HG03439 (cell line): Measurements from ENCODE around the gene CMSS1.

ENCODE experiments used
- ATAC-seq: cut with Tn5 transposase; IDR thresholded peaks from one replicate; pipeline ENCODE4 v1.9.1; 2021; ENCODE audit warnings: mild to moderate bottlenecking, moderate library complexity; ENCODE audit not compliant: unreplicated experiment

The CMSS1 gene

DNA sequence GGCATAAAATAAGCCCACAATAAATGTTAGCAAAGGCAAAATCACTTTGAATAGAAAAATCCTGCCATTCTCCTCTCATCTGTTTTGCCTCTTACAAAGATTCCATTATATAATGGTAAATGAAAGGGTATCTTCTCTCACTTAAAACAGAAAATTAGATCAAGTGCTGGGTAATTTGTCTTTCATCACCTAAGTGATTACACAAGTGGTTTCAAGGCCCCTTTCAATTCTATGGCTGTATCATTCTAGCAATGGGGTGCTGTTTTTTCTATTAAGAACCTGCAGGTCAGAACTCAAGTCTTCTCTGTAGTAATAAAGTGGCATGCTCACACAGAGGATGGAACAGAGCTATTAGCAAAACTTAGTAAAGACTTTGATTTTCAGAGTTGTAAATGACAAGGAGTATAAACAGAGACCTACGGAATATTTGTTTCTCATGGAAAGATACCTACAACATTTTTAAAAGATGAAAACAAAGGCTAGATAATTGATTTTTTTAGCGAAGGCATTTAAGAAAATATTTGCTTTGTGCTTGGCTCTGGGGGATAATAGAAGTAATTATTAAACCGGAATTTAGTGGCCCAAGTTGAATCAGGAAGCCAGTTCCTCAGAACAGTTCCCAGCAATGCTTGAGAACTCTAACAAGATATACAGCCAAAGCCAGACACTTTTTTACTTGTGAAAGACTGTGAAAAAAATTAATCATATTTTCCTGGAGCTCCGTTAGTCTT is 137.4 kb downstream of the CMSS1 start:
- ATAC-seq = no peak

DNA sequence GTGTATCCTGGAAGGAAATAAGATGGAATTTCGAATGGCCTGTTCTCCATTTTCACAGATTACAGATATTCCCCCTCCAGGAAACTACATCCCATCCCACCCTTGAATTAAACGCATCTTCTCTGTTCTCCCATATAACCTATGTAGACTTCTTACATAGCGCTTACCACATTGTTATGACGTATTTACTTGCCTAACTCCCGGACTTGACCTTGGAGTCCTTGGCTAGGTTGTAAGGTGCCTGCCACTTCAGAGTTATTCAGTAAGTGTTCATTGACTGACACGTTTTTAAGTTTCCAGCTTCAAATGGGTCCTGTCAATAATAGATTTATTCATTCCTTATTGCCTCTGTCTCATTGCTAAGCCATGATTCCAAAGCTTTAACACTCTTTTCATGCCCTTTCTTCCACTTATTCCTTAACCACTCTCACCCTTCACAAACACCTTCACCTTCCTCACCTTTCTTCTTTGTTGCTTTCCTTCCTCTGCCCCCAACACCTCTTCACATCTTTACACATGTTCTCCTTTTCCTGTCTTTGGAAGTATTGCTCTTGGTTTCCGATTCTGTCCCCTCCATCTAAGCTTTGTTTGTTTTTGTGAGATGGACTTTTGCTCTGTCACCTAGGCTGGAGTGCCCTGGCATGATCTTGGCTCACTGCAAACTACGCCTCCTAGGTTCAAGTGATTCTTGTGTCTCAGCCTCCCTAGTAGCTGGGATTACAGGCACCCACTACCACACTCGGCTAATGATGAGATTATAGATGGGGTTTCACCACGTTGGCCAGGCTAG is 138.3 kb downstream of the CMSS1 start:
- no peak for ATAC-seq

- no peak for ATAC-seq
These were observed 139.6 kb downstream of the CMSS1 start for GRCh38 chr3:99957151-99957796.

- ATAC-seq = no peak
These were observed 140.7 kb downstream of the CMSS1 start for GRCh38 chr3:99958222-99958912.

DNA sequence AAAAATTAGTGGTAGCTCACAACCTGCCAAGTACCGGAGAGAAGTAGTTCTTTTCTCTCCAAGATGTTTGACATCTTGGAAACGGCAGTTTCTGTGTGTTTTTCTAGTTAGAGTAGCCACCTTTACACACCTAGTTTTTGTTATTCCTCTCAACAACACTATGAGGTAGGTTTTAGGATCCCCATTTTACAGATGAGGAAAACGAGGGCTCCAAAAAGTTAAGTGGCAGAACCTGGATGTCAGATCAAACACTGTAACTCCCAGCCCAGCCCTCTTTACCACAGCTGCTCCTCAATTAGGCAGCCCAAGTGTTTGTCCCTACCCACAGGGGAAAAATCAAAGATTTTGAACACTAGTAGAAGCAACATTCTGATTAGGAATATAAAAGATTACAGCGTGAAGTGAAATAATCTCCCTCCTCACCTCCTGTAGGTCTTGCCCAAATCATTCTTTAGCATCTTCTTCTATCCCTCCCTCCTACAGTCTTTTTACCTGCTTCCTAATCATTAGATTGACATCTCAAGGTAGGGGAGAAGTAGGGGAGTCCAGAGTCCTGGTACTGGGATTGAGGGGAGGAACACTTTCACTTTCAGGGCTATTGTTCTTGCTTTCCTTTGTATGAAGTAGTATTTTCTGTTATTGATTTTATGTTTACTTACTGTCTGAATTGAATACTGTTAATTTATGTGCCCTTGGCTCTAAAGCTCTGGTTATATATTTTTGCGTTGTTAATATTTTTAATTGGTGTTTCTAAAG is 142.6 kb downstream of the CMSS1 start:
- ATAC-seq = no peak

DNA sequence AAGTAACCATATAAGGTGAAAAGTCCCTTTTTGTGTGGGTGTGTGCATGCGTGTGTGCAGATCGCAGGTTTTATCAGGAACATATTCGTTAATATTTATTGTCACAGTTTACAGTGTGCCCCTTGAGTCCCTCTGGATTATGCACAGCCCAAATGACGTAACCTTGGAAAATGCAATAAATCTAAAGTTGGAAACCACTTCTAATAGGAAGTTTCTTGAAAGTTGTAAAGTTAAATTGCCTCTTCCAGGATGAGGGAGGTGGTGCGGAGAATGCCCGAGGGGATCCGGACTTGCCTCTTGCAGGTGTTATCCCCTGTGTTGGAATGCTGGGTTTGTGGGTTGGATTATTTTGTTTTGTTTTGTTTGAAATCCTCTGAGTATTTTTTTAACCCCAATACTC is 143.3 kb downstream of the CMSS1 start:
- no peak for ATAC-seq

- no peak for ATAC-seq
These were observed 144.3 kb downstream of the CMSS1 start for GRCh38 chr3:99961756-99962515.

DNA sequence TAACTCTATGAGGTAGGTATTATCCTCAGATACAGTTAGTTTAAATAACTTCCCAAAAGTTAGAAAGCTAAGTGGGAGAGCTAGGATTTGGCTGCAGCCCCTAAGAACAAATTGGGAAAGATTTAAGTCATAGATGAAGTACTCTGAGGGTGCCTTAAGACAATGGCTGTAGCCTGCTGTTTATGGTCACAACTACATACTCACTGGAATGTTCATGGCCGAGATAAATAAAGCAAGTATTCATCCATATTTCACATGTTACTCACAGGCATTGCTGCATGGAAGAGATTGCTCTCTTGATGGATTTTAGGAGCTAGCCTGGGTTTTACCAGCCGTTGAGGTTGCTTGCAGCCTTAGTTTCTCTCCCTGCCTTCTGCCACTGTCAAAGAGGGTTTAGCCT is 145.0 kb downstream of the CMSS1 start:
- ATAC-seq = no peak

DNA sequence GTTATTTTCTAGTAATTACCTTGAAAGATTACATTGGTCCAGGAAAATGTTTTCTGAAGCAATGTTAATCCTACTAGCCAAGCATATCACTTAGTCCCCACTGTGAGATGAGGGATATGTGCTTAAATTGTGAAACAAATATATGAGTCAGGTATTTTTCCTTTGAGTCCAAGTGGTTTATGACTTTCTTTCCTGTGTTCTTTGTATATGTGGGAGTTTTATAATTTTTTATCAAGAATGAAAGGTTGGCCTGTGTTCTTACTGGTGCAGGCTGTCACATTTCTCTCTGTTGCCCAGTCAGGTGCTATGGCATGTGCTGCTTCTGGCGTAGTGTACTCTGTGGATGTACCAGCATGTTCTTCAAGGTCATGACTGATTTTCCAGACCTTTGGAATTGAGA is 147.4 kb downstream of the CMSS1 start:
- ATAC-seq = no peak

GRCh38 chr3:99965681-99966408 is 148.2 kb downstream of the CMSS1 start:
- ATAC-seq = no peak

GRCh38 chr3:99966662-99967416 is 149.2 kb downstream of the CMSS1 start:
- ATAC-seq = no peak

DNA sequence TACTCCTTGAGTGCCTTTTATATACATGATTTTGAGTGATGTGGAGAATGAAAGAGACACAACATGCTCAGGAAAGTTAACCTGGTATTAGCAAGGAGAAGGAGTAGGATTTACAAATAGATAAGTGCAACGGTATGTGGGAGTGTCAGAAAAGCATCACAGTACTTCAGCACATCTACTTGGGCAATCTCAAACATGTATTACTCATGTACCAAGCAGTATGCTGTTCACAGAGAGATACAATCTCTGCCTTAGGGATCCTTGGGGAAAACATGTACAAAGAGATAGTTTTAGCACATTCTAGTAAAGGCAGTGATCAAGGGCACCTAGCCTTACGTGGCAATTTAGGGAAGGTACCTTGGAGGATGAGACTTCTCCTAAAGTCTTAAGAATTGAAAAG is 150.1 kb downstream of the CMSS1 start:
- ATAC-seq = no peak

- no peak for ATAC-seq
These were observed 151.5 kb downstream of the CMSS1 start for GRCh38 chr3:99969136-99969535.

DNA sequence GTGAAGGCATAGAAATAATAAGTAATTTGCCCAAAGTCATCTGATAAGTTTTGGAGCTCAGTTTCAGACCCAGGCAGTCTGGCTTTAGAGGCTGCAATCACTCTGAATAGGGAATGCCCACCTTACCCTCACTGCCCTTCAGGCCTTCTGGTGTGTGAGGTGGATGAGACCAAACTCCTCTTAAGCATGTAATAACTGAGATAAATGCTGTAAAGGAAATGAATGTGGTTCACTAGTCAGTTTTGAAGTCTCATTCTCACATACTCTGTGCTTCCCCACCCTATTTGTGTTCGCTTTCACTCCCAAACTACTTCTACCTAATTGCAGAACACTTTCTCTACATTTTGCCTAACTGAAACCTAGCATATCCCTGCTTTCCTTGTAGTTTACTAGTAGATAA is 152.5 kb downstream of the CMSS1 start:
- ATAC-seq = peak; percentile 53

GRCh38 chr3:99971761-99972160 is 154.1 kb downstream of the CMSS1 start:
- ATAC-seq = no peak

DNA sequence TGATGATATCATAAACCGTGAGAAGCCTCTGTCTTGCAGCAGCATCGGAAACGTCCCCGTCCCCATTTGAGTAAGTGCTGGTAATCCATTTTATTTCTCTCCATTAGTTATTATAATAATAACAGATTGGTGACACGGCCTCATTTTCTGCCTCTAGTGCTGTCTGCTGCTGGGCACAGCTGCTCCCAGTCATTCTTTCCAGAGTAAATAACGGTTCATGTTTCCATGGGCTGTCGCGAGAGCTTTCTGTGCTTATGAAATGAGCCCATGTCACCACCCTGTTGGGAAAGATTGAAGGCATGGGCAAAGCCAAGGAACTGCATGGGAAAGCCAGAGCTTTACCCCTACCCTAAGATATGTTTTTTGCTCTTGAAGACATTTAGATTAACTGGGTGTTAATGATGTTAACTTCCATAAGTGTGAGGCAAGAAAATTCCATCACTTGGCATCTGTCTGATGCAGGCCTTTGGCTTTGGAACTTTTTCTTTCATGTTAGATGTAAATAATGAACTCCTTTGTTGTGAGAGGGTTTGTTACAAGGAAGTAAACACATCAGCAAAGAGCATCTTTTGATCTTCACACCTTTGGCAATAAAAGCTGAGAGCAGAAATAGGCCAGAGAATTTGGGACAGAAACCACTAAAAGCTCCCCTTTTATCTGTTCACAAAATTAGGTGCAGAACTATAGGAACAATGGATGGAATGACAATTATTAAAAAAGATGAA is 154.9 kb downstream of the CMSS1 start:
- ATAC-seq = no peak

- ATAC-seq = no peak
These were observed 157.3 kb downstream of the CMSS1 start for GRCh38 chr3:99974989-99975388.

DNA sequence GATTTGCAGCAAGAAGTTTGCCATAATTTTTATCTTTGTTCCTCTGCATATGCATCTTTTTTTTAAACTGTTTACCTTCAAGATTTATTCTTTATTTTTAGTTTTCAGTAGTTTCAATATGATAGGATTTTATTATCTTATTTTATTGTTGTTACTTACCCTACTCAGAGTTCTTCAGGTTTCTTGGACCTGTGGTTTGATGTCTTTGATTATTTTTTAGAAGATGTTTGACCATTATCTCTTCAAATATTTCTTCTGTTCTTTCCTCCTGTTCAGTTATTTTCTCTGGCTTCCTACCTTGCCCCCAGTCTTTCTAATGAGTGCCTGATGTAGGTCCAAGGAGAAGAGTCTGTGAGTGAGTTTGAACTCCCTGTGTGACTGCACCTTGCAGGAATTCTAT is 158.9 kb downstream of the CMSS1 start:
- no peak for ATAC-seq
